ENCODE data around the gene ANKRD34C.
"Not testable (repeated sequence)": the region's sequence is repeated elsewhere in the genome, so short reads cannot be mapped to it uniquely, and the experiment has no call there.

The ANKRD34C gene

GRCh38 chr15:79311901-79312553 lies 29.5 kb downstream of the ANKRD34C start:
- no peak for DNase-seq

DNA sequence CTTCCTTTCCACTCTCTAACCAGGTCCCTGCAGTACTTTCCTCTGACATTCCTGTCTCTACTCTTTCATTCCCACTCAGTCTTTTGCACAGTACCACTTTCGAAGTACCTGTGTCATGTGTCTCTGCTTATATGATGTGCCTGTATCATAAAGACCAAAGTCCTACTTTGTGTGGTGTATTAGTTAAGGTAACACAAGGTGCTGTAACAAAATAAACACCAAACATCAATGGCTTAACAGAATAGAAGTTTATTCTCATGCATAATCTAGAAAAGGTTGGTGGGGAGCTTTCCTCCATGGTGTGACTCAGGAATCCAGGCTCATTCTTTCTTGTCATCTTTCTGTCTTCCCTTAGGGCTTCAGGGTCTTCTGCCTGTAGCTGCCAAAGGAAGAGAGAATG lies 31.7 kb downstream of the ANKRD34C start:
- DNase-seq: no peak

DNA sequence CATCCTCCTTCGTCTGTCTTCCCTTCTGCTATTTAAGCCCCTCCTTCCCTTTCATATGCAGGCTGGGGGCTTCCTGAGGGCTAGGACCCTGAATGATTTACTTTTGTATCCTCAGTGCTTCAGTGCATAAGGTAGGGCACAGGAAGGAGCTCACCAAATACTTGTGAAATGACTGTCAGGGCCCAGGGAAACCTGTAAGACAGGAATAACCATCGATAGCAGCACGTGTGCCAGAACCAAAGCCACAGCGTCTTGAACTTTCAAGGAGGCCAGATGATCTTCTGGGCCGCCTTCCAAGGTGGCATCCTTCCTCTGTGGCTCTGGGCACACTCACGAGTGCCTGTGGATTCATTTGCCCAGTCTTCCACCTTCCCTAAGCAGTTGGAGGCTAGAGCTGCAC lies 32.3 kb downstream of the ANKRD34C start:
- no peak for DNase-seq

DNA sequence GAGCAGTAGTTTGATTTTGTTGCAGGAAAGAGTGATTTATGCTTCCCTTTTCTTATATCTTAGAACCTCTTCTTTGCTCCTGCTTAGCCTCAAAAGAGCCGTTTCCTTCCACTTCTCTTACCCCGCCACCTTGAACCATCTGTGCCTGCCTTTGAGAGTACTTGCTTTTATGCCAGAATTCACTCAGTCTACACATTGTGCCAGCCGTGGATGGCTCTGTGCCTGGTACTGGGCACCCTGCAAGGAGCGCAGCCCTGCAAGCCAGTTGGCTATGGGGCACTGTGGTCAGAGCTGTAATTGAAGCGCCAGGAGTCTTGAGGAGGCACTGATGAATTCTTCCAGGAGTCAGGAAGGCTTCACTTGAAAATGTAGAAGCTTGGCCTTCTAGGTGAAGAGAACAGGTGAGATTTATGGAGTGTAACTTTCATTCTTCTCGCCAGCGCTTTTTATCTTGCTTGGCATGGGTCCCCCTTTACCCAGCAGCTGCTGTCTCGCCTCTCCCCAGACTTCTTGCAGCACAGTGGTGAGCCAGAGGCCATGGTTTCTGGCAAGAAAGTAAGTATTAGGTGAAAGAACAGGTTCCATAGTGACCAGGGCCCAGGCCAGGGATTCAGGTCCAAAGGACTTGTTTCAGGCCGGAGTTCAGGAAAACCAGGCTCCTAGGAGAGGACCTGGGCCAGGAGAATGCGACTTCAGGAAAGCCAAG lies 33.3 kb downstream of the ANKRD34C start:
- no peak for DNase-seq

GRCh38 chr15:79316864-79317263 lies 34.3 kb downstream of the ANKRD34C start:
- no peak for DNase-seq

DNA sequence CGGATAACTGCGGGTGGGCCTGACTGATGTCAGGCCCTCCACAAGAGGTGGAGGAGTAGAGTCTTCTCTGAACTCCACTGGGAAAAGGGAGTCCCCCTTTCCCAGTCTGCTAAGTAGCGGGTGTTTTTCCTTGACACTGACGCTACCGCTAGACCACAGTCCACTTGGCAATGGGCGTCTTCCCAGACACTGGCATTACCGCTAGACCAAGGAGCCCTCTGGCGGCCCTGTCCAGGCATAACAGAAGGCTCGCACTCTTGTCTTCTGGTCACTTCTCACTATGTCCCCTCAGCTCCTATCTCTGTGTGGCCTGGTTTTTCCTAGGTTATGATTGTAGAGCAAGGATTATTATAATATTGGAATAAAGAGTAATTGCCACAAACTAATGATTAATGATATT lies 37.5 kb downstream of the ANKRD34C start:
- DNase-seq: not testable (repeated sequence)

DNA sequence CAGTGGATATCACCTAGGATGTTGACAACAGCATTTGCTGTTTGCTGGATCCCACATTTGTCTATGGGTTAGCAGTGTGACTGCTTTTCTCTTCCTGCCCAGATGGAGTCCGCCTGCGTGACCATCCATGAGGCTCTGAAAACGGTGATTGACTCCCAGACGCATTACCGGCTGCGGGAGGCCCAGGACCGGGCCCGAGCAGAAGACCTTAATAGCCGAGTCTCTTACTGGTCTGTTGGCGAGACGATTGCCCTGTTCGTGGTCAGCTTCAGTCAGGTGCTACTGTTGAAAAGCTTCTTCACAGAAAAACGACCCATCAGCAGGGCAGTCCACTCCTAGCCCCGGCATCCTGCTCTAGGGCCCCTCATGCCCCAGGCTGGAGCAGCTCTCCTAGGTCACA lies 39.4 kb downstream of the ANKRD34C start:
- DNase-seq: no peak

DNA sequence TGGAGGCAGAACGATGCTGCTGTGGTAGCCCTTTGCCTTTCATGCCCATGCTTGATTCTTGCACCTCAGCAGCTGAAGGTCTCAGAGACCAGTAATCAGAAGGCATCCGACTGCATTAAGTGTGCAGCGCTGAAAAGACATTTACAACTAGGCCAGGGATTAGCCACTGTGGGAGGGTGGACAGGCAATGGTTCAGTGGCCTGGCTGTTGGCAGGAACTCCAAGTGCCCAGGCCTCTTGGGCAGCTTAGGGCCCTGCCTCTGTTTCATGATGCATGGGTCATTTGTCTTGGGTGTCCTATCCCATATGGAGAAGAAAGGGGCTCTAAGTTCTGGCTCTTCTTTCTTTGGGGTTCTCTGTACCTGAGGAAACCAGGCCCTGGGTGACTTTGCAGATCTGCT lies 39.8 kb downstream of the ANKRD34C start:
- DNase-seq: no peak

- no peak for DNase-seq
Observed at GRCh38 chr15:79322945-79323344, 40.4 kb downstream of the ANKRD34C start.

DNA sequence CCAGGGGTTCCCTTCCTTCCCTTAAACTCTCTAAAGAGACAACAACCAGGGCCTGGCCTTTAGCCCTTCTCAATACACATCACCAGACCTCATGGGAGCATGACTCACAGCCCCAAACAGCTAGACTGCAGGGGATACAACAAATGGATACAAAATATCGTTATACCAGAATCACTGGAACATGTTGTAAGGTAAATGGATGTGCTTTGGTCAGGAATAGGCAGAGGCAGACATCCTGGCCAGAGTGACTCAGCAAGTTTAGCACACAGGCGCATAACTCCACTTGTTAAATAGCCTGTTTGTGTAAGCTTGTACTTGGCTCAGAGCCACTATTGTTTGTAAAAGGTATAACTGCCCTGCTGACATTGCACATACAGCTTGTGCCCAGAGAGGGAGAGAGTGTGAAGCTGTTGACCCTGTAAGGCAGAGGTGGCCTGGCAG lies 46.7 kb downstream of the ANKRD34C start:
- no peak for DNase-seq

All from effector CD4-positive, alpha-beta T cell (primary cell).